Keratinocyte (primary cell): ENCODE data around the gene PDZRN3. TPM values are rescaled to one million over a fixed set of nuclear protein-coding genes. Genes with fewer than 3 reads are reported as not detected.

Experiments
- DNase-seq: peaks from one replicate; pipeline ENCODE4 v3.0.0-alpha.2; 2011; ENCODE audit warnings: low read depth, missing footprints, low spot score
- FAIRE-seq: peaks from 2 replicates; lab custom pipeline; 2011; peaks lifted over from hg19 to GRCh38; lab: Jason Lieb, UNC
- H2AFZ ChIP-seq: 2 replicates; pipeline ENCODE4 v1.6.0; 2012; ENCODE audit warnings: low read length, control low read depth, inconsistent platforms; ENCODE audit not compliant: control insufficient read depth
- H3K27ac ChIP-seq: 2 replicates; pipeline ENCODE4 v1.5.1; 2011; ENCODE audit warnings: low read length; ENCODE audit not compliant: control insufficient read depth, insufficient read depth
- H3K27me3 ChIP-seq: 3 replicates; pipeline ENCODE4 v1.6.0; 2011; ENCODE audit warnings: low read length; ENCODE audit not compliant: control insufficient read depth, insufficient read depth; ENCODE audit errors: extremely low read depth
- H3K36me3 ChIP-seq, 2 experiments: 2 replicates in 1 of 2; 3 replicates in 1 of 2; pipeline ENCODE4 v1.5.1; 2011; ENCODE audit warnings: low read length in 2 of 2, mild to moderate bottlenecking in 1 of 2; ENCODE audit not compliant: control insufficient read depth in 2 of 2, insufficient read depth in 2 of 2; ENCODE audit errors: extremely low read depth in 1 of 2
- H3K4me1 ChIP-seq: 3 replicates; pipeline ENCODE4 v1.5.1; 2011; ENCODE audit warnings: low read length; ENCODE audit not compliant: control insufficient read depth, insufficient read depth; ENCODE audit errors: extremely low read depth
- H3K4me2 ChIP-seq: 3 replicates; pipeline ENCODE4 v1.6.0; 2011; ENCODE audit warnings: low read depth, low read length; ENCODE audit not compliant: control insufficient read depth, insufficient read depth; ENCODE audit errors: extremely low read depth
- H3K4me3 ChIP-seq, 3 experiments: fragments of 200-600 bp in 1 of 3; sonication (generic) in 1 of 3; 2 replicates in 2 of 3; 3 replicates in 1 of 3; pipeline ENCODE4 v1.5.1; 2011 to 2016; ENCODE audit warnings: low read length in 3 of 3, mild to moderate bottlenecking in 3 of 3, control low read depth in 2 of 3, inconsistent platforms in 1 of 3, low read depth in 1 of 3, mixed read lengths in 1 of 3, mixed run types in 1 of 3, moderate library complexity in 1 of 3; ENCODE audit not compliant: control insufficient read depth in 2 of 3, insufficient read depth in 2 of 3; ENCODE audit errors: extremely low read depth in 1 of 3
- H3K79me2 ChIP-seq: 2 replicates; pipeline ENCODE4 v1.6.0; 2012; ENCODE audit warnings: low read length; ENCODE audit not compliant: control insufficient read depth, insufficient read depth
- H3K9ac ChIP-seq: 3 replicates; pipeline ENCODE4 v1.6.0; 2011; ENCODE audit warnings: low read length; ENCODE audit not compliant: control insufficient read depth, insufficient read depth; ENCODE audit errors: extremely low read depth
- H3K9me1 ChIP-seq: 3 replicates; pipeline ENCODE4 v1.6.0; 2011; ENCODE audit warnings: low read length; ENCODE audit not compliant: control insufficient read depth, insufficient read depth; ENCODE audit errors: extremely low read depth
- H3K9me3 ChIP-seq: 2 replicates; pipeline ENCODE4 v1.5.1; 2012; ENCODE audit warnings: low read depth, low read length; ENCODE audit not compliant: control insufficient read depth
- H4K20me1 ChIP-seq: 3 replicates; pipeline ENCODE4 v1.6.0; 2011; ENCODE audit warnings: low read length; ENCODE audit not compliant: control insufficient read depth, insufficient read depth; ENCODE audit errors: extremely low read depth
- EZH2 ChIP-seq: IDR thresholded peaks from one replicate; pipeline ENCODE4 v1.6.1; 2012; ENCODE audit warnings: inconsistent platforms, mild to moderate bottlenecking, low read length, moderate library complexity
- dilution Hi-C: fragments of 300-500 bp; cut with MboI; formaldehyde crosslinking; loops from one replicate; pipeline ENCODE4 v1.7.0; 2020; ENCODE audit warnings: low sequenced_read_pairs; ENCODE audit not compliant: extremely low pct_ligation_motif_present
- polyA plus RNA-seq, 5 experiments: library from polyadenylated mRNA; depleted of rRNA in 3 of 5; stranded (reverse) in 3 of 5; stranded (forward) in 1 of 5; unstranded in 1 of 5; fragments of >200 nt; gene quantifications; 1 replicate in 1 of 5; 2 replicates in 3 of 5; 3 replicates in 1 of 5; pipeline versions ENCODE4 v1.2.1 to v1.2.3, GENCODE V29; 2011 to 2012; ENCODE audit warnings: missing spikeins in 2 of 5, low read depth in 1 of 5, low replicate concordance in 1 of 5
- TF ChIP-seq, protein P1 (sequence below), 3 experiments: IDR thresholded peaks in 1 of 3; conservative IDR thresholded peaks in 1 of 3; optimal IDR thresholded peaks in 1 of 3; 2 replicates in 2 of 3; 3 replicates in 1 of 3; pipeline versions ENCODE3 to v1.5.1; 2011; ENCODE audit warnings: low read length in 3 of 3, mild to moderate bottlenecking in 3 of 3, moderate library complexity in 2 of 3, control low read depth in 1 of 3, inconsistent platforms in 1 of 3; ENCODE audit not compliant: insufficient read depth in 2 of 3; ENCODE audit errors: extremely low read depth in 1 of 3

PDZRN3 gene
- polyA plus RNA-seq, 1 donor (not counting 4 experiments of a cell fraction or from before 2014, with no cell fraction given): not detected

DNA sequence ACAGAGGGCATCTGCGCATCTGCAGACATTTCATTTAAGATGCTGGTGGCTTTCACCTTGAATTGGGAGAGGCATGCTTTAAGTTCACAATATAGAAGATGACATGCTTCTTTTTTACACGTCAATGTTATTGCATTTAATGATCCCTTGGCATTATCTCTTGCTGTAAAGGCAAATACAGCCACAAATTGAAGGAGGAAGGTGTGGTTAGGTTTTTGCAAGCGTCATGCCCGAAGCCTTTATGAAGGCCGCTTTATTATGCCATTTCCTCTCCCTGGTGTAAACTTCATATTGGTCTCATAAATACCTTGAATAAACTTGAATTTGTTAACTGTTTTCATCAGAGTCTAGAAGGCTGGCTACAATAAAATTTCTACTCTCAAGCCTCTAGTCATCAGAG lies 212.7 kb downstream of the PDZRN3 start:
- dilution Hi-C loops: no loop called here
- H3K9me1 ChIP-seq: no peaks in the 10 kb centered on the region

GRCh38 chr3:73411545-73411944 lies 213.2 kb downstream of the PDZRN3 start:
- FAIRE-seq (no peak), DNase-seq (no peak)
- H3K27me3 ChIP-seq: no peaks in the 10 kb centered on the region
- H3K4me2 ChIP-seq: no peak overlapping the region
- H3K27ac ChIP-seq: no peak overlapping the region
- no peaks in the 10 kb centered on the region for H3K9me1 ChIP-seq
- no peak overlapping the region for H2AFZ ChIP-seq
- H3K79me2 ChIP-seq: no peaks in the 10 kb centered on the region
- dilution Hi-C loops: no loop called here
- H3K4me3 ChIP-seq: no peak overlapping the region
- TF ChIP-seq, protein P1, sequence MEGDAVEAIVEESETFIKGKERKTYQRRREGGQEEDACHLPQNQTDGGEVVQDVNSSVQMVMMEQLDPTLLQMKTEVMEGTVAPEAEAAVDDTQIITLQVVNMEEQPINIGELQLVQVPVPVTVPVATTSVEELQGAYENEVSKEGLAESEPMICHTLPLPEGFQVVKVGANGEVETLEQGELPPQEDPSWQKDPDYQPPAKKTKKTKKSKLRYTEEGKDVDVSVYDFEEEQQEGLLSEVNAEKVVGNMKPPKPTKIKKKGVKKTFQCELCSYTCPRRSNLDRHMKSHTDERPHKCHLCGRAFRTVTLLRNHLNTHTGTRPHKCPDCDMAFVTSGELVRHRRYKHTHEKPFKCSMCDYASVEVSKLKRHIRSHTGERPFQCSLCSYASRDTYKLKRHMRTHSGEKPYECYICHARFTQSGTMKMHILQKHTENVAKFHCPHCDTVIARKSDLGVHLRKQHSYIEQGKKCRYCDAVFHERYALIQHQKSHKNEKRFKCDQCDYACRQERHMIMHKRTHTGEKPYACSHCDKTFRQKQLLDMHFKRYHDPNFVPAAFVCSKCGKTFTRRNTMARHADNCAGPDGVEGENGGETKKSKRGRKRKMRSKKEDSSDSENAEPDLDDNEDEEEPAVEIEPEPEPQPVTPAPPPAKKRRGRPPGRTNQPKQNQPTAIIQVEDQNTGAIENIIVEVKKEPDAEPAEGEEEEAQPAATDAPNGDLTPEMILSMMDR (optimal IDR thresholded peaks at IDR 0.05 in 1 of 3, IDR thresholded peaks at IDR 0.05 in 1 of 3, conservative IDR thresholded peaks at IDR 0.05 in 1 of 3; ENCODE audit: extremely low read depth in 1 of 3, insufficient read depth in 2 of 3, low read length in 3 of 3): no peak
- no peak for TF ChIP-seq EZH2
- H3K9me3 ChIP-seq: no peaks in the 10 kb centered on the region
- no peaks in the 10 kb centered on the region for H3K4me1 ChIP-seq
- no peaks in the 10 kb centered on the region for H3K36me3 ChIP-seq
- no peaks in the 10 kb centered on the region for H4K20me1 ChIP-seq
- no peak overlapping the region for H3K9ac ChIP-seq

More for the DNA sequence above, 212.7 kb downstream of the PDZRN3 start:
- no peak overlapping the region for H2AFZ ChIP-seq
- FAIRE-seq: no peak
- no peaks in the 10 kb centered on the region for H3K4me1 ChIP-seq
- DNase-seq: no peak
- no peak overlapping the region for H3K27ac ChIP-seq
- no peaks in the 10 kb centered on the region for H4K20me1 ChIP-seq
- H3K4me3 ChIP-seq: no peak overlapping the region
- no peak for TF ChIP-seq EZH2
- TF ChIP-seq, protein P1 (optimal IDR thresholded peaks at IDR 0.05 in 1 of 3, IDR thresholded peaks at IDR 0.05 in 1 of 3, conservative IDR thresholded peaks at IDR 0.05 in 1 of 3; ENCODE audit: extremely low read depth in 1 of 3, insufficient read depth in 2 of 3, low read length in 3 of 3): no peak
- no peak overlapping the region for H3K9ac ChIP-seq
- H3K27me3 ChIP-seq: no peaks in the 10 kb centered on the region
- no peak overlapping the region for H3K4me2 ChIP-seq
- no peaks in the 10 kb centered on the region for H3K9me3 ChIP-seq
- H3K36me3 ChIP-seq: no peaks in the 10 kb centered on the region
- no peaks in the 10 kb centered on the region for H3K79me2 ChIP-seq
